Neural cell (in vitro differentiated cells): ENCODE results near the gene WNT5B.
A peak's percentile ranks its signal among the peaks of the same experiment; 100 is the strongest.

ENCODE experiments used
- EP300 ChIP-seq: fragments of 450-650 bp; conservative IDR thresholded peaks from 2 replicates; pipeline ENCODE4 v1.6.1; 2014; ENCODE audit warnings: antibody characterized with exemption, mild to moderate bottlenecking, moderate library complexity; ENCODE audit not compliant: poor library complexity, severe bottlenecking
- EZH2 ChIP-seq: fragments of 200-600, 300-800 bp; shearing (Covaris generic), sonication (generic); IDR thresholded peaks from 2 replicates; pipeline ENCODE4 v1.6.1; 2014; ENCODE audit warnings: antibody characterized with exemption, low read length, borderline replicate concordance, mild to moderate bottlenecking; ENCODE audit not compliant: insufficient read depth, poor library complexity, severe bottlenecking
- MXI1 ChIP-seq: fragments of 450-650 bp; conservative IDR thresholded peaks from 2 replicates; pipeline ENCODE4 v1.6.1; 2014; ENCODE audit warnings: antibody characterized with exemption, mild to moderate bottlenecking; ENCODE audit not compliant: poor library complexity, severe bottlenecking
- POLR2AphosphoS5 ChIP-seq: IDR thresholded peaks from 2 replicates; pipeline ENCODE4 v1.6.1; 2012
- TAF1 ChIP-seq: IDR thresholded peaks from 2 replicates; pipeline ENCODE4 v1.6.1; 2012; ENCODE audit warnings: low read depth
- TF ChIP-seq, protein P1 (sequence below): fragments of 450-650 bp; IDR thresholded peaks from 2 replicates; pipeline ENCODE4 v1.5.1; 2014; ENCODE audit warnings: antibody characterized with exemption, mild to moderate bottlenecking, moderate library complexity; ENCODE audit not compliant: poor library complexity, severe bottlenecking

DNA sequence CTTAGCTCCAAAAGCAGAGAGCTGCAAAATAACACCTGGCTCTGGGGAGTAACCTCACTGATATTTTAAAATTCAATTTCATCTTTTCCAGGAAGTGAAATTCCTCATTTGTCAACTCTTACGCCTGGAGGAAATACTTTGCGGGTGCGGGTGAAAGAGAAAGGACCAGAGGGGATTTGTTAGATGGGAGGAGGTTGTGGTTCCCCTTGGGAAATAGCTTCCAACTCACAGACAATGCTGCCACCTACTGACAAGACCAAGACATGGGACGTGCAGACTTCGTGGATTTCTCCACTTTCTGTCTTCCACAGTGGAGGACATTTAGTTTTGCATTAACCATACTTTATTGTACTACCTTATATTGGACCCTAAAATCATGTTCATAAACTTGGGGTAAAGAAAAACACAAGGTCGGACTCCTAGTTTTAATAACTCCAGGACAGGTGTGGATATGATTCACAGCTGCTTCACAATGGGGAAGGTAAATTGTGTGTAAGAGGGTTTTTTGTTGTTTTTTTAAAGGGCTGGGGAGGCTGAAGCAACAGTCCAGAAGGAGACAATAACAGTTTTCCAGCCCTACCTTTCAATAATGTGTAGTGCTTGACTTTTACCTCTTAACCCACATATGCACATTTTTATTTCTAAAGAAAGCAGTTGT, 45.5 kb upstream of the WNT5B start:
- peak; percentile 12 for TF ChIP-seq POLR2AphosphoS5
- TF ChIP-seq, protein P1, sequence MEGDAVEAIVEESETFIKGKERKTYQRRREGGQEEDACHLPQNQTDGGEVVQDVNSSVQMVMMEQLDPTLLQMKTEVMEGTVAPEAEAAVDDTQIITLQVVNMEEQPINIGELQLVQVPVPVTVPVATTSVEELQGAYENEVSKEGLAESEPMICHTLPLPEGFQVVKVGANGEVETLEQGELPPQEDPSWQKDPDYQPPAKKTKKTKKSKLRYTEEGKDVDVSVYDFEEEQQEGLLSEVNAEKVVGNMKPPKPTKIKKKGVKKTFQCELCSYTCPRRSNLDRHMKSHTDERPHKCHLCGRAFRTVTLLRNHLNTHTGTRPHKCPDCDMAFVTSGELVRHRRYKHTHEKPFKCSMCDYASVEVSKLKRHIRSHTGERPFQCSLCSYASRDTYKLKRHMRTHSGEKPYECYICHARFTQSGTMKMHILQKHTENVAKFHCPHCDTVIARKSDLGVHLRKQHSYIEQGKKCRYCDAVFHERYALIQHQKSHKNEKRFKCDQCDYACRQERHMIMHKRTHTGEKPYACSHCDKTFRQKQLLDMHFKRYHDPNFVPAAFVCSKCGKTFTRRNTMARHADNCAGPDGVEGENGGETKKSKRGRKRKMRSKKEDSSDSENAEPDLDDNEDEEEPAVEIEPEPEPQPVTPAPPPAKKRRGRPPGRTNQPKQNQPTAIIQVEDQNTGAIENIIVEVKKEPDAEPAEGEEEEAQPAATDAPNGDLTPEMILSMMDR: peak; percentile 94
- TF ChIP-seq MXI1: no peak
- no peak for TF ChIP-seq EZH2
- peak; percentile 18 for TF ChIP-seq EP300
- TF ChIP-seq TAF1: no peak
